Lung (tissue), 12 donors: ENCODE data around the gene DEAF1. TPM values are rescaled to one million over a fixed set of nuclear protein-coding genes. Genes with fewer than 3 reads are reported as not detected.

ENCODE experiments used
- ATAC-seq: fragments of 200-7000 bp; cut with Tn5 transposase; one replicate; pipeline ENCODE4 v1.9.1; 2020; ENCODE audit warnings: moderate number of reproducible peaks; ENCODE audit not compliant: insufficient read depth, low FRiP score
- DNase-seq, 3 donors: peaks; one replicate each; pipeline ENCODE4 v3.0.0-alpha.2; 2013 to 2017
- H3K27ac ChIP-seq, 2 donors: one replicate each; pipeline ENCODE4 v1.5.1; 2013; ENCODE audit warnings: mild to moderate bottlenecking in 2 of 2, moderate library complexity in 2 of 2, control low read depth in 1 of 2, inconsistent platforms in 1 of 2, low read depth in 1 of 2, low read length in 1 of 2
- H3K27me3 ChIP-seq, 3 donors: one replicate each; pipeline ENCODE4 v1.5.1; 2013; ENCODE audit warnings: low read length in 2 of 3; ENCODE audit not compliant: control insufficient read depth in 3 of 3, insufficient read depth in 3 of 3
- H3K36me3 ChIP-seq, 4 donors: one replicate each; pipeline ENCODE4 v1.5.1; 2013; ENCODE audit warnings: low read length in 4 of 4, mild to moderate bottlenecking in 1 of 4, moderate library complexity in 1 of 4; ENCODE audit not compliant: control insufficient read depth in 4 of 4, insufficient read depth in 4 of 4
- H3K4me1 ChIP-seq, 5 donors: one replicate each; pipeline ENCODE4 v1.5.1; 2013; ENCODE audit warnings: low read length in 5 of 5, mild to moderate bottlenecking in 2 of 5, moderate library complexity in 1 of 5; ENCODE audit not compliant: control insufficient read depth in 5 of 5, insufficient read depth in 5 of 5
- H3K4me3 ChIP-seq: one replicate; pipeline ENCODE4 v1.5.1; 2013; ENCODE audit warnings: mild to moderate bottlenecking, control low read depth, moderate library complexity
- H3K9ac ChIP-seq, 2 donors: one replicate each; pipeline ENCODE4 v1.5.1; 2013; ENCODE audit warnings: low read length in 2 of 2, control low read depth in 1 of 2; ENCODE audit not compliant: insufficient read depth in 1 of 2
- H3K9me3 ChIP-seq, 4 donors: one replicate each; pipeline ENCODE4 v1.5.1; 2013; ENCODE audit warnings: low read length in 3 of 4, mild to moderate bottlenecking in 1 of 4, moderate library complexity in 1 of 4; ENCODE audit not compliant: control insufficient read depth in 4 of 4, insufficient read depth in 3 of 4
- CTCF ChIP-seq: IDR thresholded peaks from 2 replicates; pipeline ENCODE4 v1.5.1; 2012; ENCODE audit warnings: mild to moderate bottlenecking; ENCODE audit errors: control extremely low read depth, extremely low read depth
- WGBS, 2 donors: extraction: QIAGEN DNeasy Blood & Tissue Kit; methylation state at CpG; one replicate each; pipeline ENCODE4 v1.1.7; 2013; 5-methylcytosine and 5-hydroxymethylcytosine counted together
- polyA plus RNA-seq, 2 donors: library from polyadenylated mRNA; stranded (reverse); fragments of 200-250 nt; gene quantifications; one replicate each; pipeline ENCODE4 v1.2.1, GENCODE V29; 2013
- total RNA-seq, 2 donors: library from RNA; depleted of rRNA in 1 of 2; stranded (reverse); fragments of >200 nt in 1 of 2; gene quantifications; one replicate each; pipeline ENCODE4 v1.2.1, GENCODE V29; 2014 to 2021
- donor health status: control.
- donor health status: control.
- donor health status: Bipolar disorder and iron deficiency.
- donor health status: healthy.
- donor health status: DM: yes; HTN: yes; CAD: no.

The DEAF1 gene
- total and polyA plus RNA-seq, 4 donors = 18.5 to 33.1 (median 22.3) TPM

DNA sequence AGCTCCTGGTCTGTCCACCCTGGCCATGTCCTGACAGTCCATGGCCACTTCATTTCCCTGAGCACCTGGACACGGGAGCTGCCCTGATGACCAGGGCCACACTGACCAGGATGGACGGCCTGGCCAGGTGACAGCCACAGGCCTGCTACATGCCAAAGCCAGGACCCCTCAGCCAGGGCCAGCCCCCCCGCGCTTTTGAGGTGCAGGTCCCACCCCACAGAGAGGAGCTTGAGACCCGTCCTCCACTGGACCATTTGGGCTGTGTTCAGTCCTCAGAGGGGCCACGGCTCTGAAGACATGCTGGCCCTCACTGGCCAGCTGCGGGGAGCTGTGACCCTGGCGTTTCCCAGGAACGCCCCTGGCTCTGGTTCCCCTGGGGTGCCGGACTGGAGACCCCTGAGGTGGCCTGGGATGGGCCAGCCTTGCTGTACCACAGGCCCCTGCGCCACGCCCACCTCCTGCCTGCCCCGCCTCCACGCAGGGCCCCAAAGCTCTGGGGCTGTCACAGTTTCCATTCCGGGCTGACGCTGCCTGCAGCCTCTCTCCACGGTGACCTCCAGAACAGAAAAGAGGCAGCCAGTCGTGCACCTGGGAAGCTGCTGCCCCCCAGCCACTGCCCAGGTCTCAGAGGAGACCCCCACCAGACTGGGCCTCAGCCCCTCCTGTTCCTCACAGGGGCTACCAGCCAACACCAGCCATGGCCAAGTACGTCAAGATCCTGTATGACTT is 29.2 kb upstream of the DEAF1 start:
- TF ChIP-seq CTCF = no peak
- DNase-seq (no peak), ATAC-seq (no peak)
- H3K9ac ChIP-seq = no peak overlapping the region
- WGBS, 2 donors = 72 to 82% methylated on average over 17 to 19 of the region's 19 CpGs
- no peaks in the 10 kb centered on the region for H3K9me3 ChIP-seq
- H3K36me3 ChIP-seq = peaks cover 0 to 20% (median 0%) of the 10 kb centered on the region in 4 donors
- peaks cover 0 to 26% (median 18%) of the 10 kb centered on the region in 3 donors for H3K27me3 ChIP-seq
- peaks cover 0 to 12% (median 0%) of the 10 kb centered on the region in 5 donors for H3K4me1 ChIP-seq
- no peak overlapping the region for H3K4me3 ChIP-seq
- H3K27ac ChIP-seq = no peak overlapping the region

DNA sequence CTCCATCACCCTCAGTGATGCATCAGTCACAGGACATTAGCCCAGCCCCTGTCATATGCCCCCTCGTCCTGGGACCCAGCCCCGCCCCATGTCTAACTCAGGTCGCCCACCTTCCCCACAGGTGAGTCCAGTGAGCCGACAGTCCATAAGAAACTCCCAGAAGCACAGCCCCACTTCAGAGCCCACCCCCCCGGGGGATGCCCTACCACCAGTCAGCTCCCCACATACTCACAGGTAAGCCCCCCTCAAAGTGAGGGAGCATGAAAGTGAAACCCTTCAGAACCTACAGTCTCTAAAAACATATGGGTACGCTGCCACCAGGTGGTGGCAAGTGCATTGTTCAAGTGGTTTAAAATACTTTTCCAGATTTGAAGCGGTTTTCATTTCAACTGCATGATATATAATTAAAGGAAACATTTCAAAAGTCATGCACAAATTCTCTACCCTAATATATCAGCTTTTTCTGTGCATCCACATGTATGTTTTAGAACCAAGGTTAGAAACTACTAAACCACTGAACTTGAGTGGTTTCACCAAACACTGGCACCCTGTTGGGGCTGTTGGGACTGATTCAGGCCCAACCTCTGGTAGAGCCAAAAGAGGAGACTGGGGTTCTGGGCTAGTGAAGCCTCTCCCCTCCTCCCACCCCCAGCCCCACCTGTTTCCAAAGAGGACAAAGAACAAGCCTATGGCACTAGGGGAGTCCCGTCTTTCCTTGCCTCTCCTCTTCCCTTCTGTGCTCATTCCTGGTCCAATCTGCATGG is 28.3 kb upstream of the DEAF1 start:
- Histone ChIP-seq H3K9ac (no peak overlapping the region), H3K36me3 (peaks cover 0 to 20% (median 0%) of the 10 kb centered on the region in 4 donors), H3K27me3 (peaks cover 0 to 26% (median 20%) of the 10 kb centered on the region in 3 donors), H3K9me3 (no peaks in the 10 kb centered on the region), H3K4me3 (no peak overlapping the region), H3K4me1 (peaks cover 0 to 12% (median 0%) of the 10 kb centered on the region in 5 donors), H3K27ac (no peak overlapping the region)
- DNase-seq = no peak
- 51 to 53% methylated on average over 8 of the region's 8 CpGs for WGBS, 2 donors
- peak; percentile 36 for TF ChIP-seq CTCF
- ATAC-seq = no peak

DNA sequence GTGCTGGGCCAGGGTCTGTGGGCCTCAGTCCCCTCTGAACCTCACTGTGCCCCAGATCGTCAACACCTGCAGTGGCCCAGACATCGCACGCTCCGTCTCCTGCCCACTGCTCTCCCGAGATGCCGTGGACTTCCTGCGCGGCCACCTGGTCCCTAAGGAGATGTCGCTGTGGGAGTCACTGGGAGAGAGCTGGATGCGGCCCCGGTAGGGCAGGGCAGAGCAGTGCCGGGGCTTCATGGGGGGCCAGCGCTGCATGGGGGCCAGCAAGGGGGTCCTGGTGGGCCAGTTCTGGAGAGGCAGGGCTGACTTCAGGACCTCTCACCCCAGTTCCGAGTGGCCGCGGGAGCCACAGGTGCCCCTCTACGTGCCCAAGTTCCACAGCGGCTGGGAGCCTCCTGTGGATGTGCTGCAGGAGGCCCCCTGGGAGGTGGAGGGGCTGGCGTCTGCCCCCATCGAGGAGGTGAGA is 27.4 kb upstream of the DEAF1 start:
- peaks cover 0 to 20% (median 0%) of the 10 kb centered on the region in 4 donors for H3K36me3 ChIP-seq
- H3K9me3 ChIP-seq = no peaks in the 10 kb centered on the region
- no peak overlapping the region for H3K4me3 ChIP-seq
- no peak for DNase-seq
- peaks cover 0 to 26% (median 20%) of the 10 kb centered on the region in 3 donors for H3K27me3 ChIP-seq
- no peak overlapping the region for H3K27ac ChIP-seq
- H3K9ac ChIP-seq = no peak overlapping the region
- peaks cover 0 to 7% (median 0%) of the 10 kb centered on the region in 5 donors for H3K4me1 ChIP-seq
- 73 to 79% methylated on average over 13 to 20 of the region's 20 CpGs for WGBS, 2 donors
- no peak for TF ChIP-seq CTCF
- no peak for ATAC-seq
